Sigmoid colon (tissue), 4 donors: ENCODE data around the gene MRPL28.

Source experiments
- POLR2A ChIP-seq, 2 donors: fragments of 450-650 bp; IDR thresholded peaks; one replicate each; pipeline ENCODE4 v1.6.1; 2016; ENCODE audit warnings: antibody characterized with exemption in 2 of 2, mild to moderate bottlenecking in 2 of 2, moderate library complexity in 2 of 2
- POLR2AphosphoS5 ChIP-seq, 4 donors: sonication (generic); formaldehyde crosslinking; IDR thresholded peaks; one replicate each; pipeline ENCODE4 v1.6.1; 2017; ENCODE audit warnings: antibody characterized with exemption in 4 of 4
- TF ChIP-seq, protein P1 (sequence below), 4 experiments: fragments of 450-650 bp in 3 of 4; fragments of 200-600 bp in 1 of 4; IDR thresholded peaks; one replicate each; pipeline ENCODE4 v1.5.1; 2016 to 2019; ENCODE audit warnings: antibody characterized with exemption in 4 of 4, mild to moderate bottlenecking in 3 of 4, moderate library complexity in 2 of 4

- TF ChIP-seq, protein P1, sequence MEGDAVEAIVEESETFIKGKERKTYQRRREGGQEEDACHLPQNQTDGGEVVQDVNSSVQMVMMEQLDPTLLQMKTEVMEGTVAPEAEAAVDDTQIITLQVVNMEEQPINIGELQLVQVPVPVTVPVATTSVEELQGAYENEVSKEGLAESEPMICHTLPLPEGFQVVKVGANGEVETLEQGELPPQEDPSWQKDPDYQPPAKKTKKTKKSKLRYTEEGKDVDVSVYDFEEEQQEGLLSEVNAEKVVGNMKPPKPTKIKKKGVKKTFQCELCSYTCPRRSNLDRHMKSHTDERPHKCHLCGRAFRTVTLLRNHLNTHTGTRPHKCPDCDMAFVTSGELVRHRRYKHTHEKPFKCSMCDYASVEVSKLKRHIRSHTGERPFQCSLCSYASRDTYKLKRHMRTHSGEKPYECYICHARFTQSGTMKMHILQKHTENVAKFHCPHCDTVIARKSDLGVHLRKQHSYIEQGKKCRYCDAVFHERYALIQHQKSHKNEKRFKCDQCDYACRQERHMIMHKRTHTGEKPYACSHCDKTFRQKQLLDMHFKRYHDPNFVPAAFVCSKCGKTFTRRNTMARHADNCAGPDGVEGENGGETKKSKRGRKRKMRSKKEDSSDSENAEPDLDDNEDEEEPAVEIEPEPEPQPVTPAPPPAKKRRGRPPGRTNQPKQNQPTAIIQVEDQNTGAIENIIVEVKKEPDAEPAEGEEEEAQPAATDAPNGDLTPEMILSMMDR (IDR thresholded peaks at IDR 0.05) = no peak
- TF ChIP-seq POLR2AphosphoS5 (IDR thresholded peaks at IDR 0.05) = no peak
- no peak for TF ChIP-seq POLR2A (IDR thresholded peaks at IDR 0.05)
These were observed 10.9 kb upstream of the MRPL28 start for GRCh38 chr16:381012-381788.
